Effector memory CD4-positive, alpha-beta T cell (primary cell): ENCODE results near the gene CIDEC.

Source experiments
- DNase-seq, 3 donors: peaks; one replicate each; pipeline ENCODE4 v3.0.0-alpha.2; 2020
- H3K27ac ChIP-seq: 2 replicates; pipeline ENCODE4 v1.7.0; 2013; ENCODE audit warnings: mild to moderate bottlenecking, low read length, moderate library complexity; ENCODE audit not compliant: insufficient read depth, poor library complexity, severe bottlenecking
- H3K27me3 ChIP-seq: replicated peaks from 2 replicates; pipeline ENCODE4 v1.7.0; 2013; ENCODE audit warnings: mild to moderate bottlenecking, low read length; ENCODE audit not compliant: insufficient read depth, control insufficient read depth, poor library complexity, severe bottlenecking
- H3K36me3 ChIP-seq: 2 replicates; pipeline ENCODE4 v1.7.0; 2013; ENCODE audit warnings: mild to moderate bottlenecking, low read length, moderate library complexity; ENCODE audit not compliant: control insufficient read depth, insufficient read depth
- H3K4me1 ChIP-seq: 2 replicates; pipeline ENCODE4 v1.7.0; 2013; ENCODE audit warnings: low read length, mild to moderate bottlenecking; ENCODE audit not compliant: control insufficient read depth, insufficient read depth, poor library complexity, severe bottlenecking
- H3K4me3 ChIP-seq: 2 replicates; pipeline ENCODE4 v1.7.0; 2013; ENCODE audit warnings: low read length, low read depth, mild to moderate bottlenecking; ENCODE audit not compliant: insufficient read depth, poor library complexity, severe bottlenecking
- H3K9me3 ChIP-seq: 2 replicates; pipeline ENCODE4 v1.7.0; 2013; ENCODE audit warnings: mild to moderate bottlenecking, low read length, moderate library complexity; ENCODE audit not compliant: control insufficient read depth
- total RNA-seq, 3 donors: gene quantifications; one replicate each; lab custom pipeline; 2026; lab: John Stamatoyannopoulos, UW

Gene CIDEC
- 0 reads per million in 3 donors for total RNA-seq

GRCh38 chr3:9879830-9880549, at the start of gene CIDEC:
TSS of gene CIDEC (minus strand) at chr3:9880253. CDS start at chr3:9878486, 1,767 bp downstream.
- no peak within 1 kb of the TSS for H3K27ac ChIP-seq

GRCh38 chr3:9928158-9928557, 48.1 kb upstream of the CIDEC start:
- no peak for DNase-seq
- Histone ChIP-seq H3K4me1 (peaks cover 11% of the 10 kb centered on the region), H3K4me3 (no peak overlapping the region), H3K27ac (no peak overlapping the region), H3K27me3 (no peaks in the 10 kb centered on the region), H3K9me3 (no peaks in the 10 kb centered on the region), H3K36me3 (no peaks in the 10 kb centered on the region)

More at GRCh38 chr3:9879830-9880549, at the start of gene CIDEC:
- H3K27me3 ChIP-seq = no peaks in the 10 kb centered on the region
- no peaks in the 10 kb centered on the region for H3K9me3 ChIP-seq
- no peaks in the 10 kb centered on the region for H3K36me3 ChIP-seq
- no peak for DNase-seq
- no peaks in the 10 kb centered on the region for H3K4me1 ChIP-seq
- H3K4me3 ChIP-seq = no peak within 1 kb of the TSS

- Histone ChIP-seq H3K36me3 (no peaks in the 10 kb centered on the region), H3K4me3 (no peak overlapping the region), H3K4me1 (peaks cover 4% of the 10 kb centered on the region), H3K27me3 (no peaks in the 10 kb centered on the region), H3K27ac (no peak overlapping the region), H3K9me3 (no peaks in the 10 kb centered on the region)
- no peak for DNase-seq
These were observed 38.4 kb upstream of the CIDEC start for GRCh38 chr3:9918261-9919038.

GRCh38 chr3:9917820-9918219, 37.8 kb upstream of the CIDEC start:
- Histone ChIP-seq H3K4me3 (no peak overlapping the region), H3K27ac (no peak overlapping the region), H3K9me3 (no peaks in the 10 kb centered on the region), H3K36me3 (no peaks in the 10 kb centered on the region), H3K27me3 (no peaks in the 10 kb centered on the region), H3K4me1 (peaks cover 4% of the 10 kb centered on the region)
- no peak for DNase-seq

GRCh38 chr3:9916734-9917680, 37.0 kb upstream of the CIDEC start, which contains the start of gene IL17RC:
TSS of gene IL17RC (plus strand) at chr3:9917098. CDS start at chr3:9917316, 218 bp downstream.
- no peak for DNase-seq
- H3K27me3 ChIP-seq = no peaks in the 10 kb centered on the region
- no peaks in the 10 kb centered on the region for H3K36me3 ChIP-seq
- H3K27ac ChIP-seq = no peak within 1 kb of the TSS
- no peaks in the 10 kb centered on the region for H3K9me3 ChIP-seq
- peak within 1 kb of the TSS; percentile 63 for H3K4me3 ChIP-seq
- peaks cover 9% of the 10 kb centered on the region for H3K4me1 ChIP-seq

GRCh38 chr3:9916346-9916733, 36.3 kb upstream of the CIDEC start:
- Histone ChIP-seq H3K4me3 (no peak overlapping the region), H3K27ac (no peak overlapping the region), H3K4me1 (peaks cover 9% of the 10 kb centered on the region), H3K36me3 (no peaks in the 10 kb centered on the region), H3K27me3 (no peaks in the 10 kb centered on the region), H3K9me3 (no peaks in the 10 kb centered on the region)
- no peak for DNase-seq

- H3K27ac ChIP-seq = no peak overlapping the region
These were observed 35.4 kb upstream of the CIDEC start for GRCh38 chr3:9915254-9916141.

GRCh38 chr3:9914559-9915253, 34.7 kb upstream of the CIDEC start:
- peak overlapping the region; percentile 63 for H3K4me3 ChIP-seq
- H3K36me3 ChIP-seq = no peaks in the 10 kb centered on the region

More at GRCh38 chr3:9915254-9916141, 35.4 kb upstream of the CIDEC start:
- no peaks in the 10 kb centered on the region for H3K27me3 ChIP-seq
- H3K36me3 ChIP-seq = no peaks in the 10 kb centered on the region
- no peak for DNase-seq
- peak overlapping the region; percentile 63 for H3K4me3 ChIP-seq
- H3K4me1 ChIP-seq = peaks cover 9% of the 10 kb centered on the region
- no peaks in the 10 kb centered on the region for H3K9me3 ChIP-seq

More at GRCh38 chr3:9914559-9915253, 34.7 kb upstream of the CIDEC start:
- no peaks in the 10 kb centered on the region for H3K9me3 ChIP-seq
- no peak overlapping the region for H3K27ac ChIP-seq
- H3K4me1 ChIP-seq = peaks cover 9% of the 10 kb centered on the region
- no peak for DNase-seq
- no peaks in the 10 kb centered on the region for H3K27me3 ChIP-seq
